GM19324 (cell line): ENCODE results near the gene EIPR1.

Experiments
- ATAC-seq: cut with Tn5 transposase; IDR thresholded peaks from one replicate; pipeline ENCODE4 v1.9.1; 2021; ENCODE audit warnings: mild to moderate bottlenecking, moderate library complexity; ENCODE audit not compliant: unreplicated experiment, low FRiP score

The EIPR1 gene

GRCh38 chr2:3377612-3378432, at the start of gene EIPR1:
Gene EIPR1 (minus strand): TSS chr2:3377818. CDS start chr2:3377689, 129 bp downstream.
- ATAC-seq: peak; percentile 87

DNA sequence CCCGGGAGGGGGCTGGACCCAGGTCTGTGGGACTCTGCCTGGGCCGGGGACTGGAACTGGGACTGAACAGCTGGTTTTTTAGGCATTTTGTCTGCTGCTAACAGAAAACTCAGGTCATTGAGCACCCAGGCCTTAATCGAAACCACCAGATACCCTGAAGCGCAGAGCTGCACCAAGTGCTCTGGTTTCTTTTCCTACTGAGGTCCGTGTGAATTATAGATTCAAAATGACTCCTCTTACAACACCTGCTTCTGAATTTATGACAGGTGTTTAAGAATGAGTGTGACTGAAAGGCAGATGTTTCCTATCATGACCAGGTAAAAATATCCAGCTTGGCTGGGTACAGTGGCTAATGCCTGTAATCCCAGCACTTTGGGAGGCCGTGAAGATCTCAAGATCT, 49.7 kb upstream of the EIPR1 start:
- ATAC-seq: no peak

- no peak for ATAC-seq
Observed at GRCh38 chr2:3426615-3427014, 49.0 kb upstream of the EIPR1 start.

- ATAC-seq: no peak
Observed at GRCh38 chr2:3424171-3424795, 46.7 kb upstream of the EIPR1 start.

- no peak for ATAC-seq
Observed at GRCh38 chr2:3423492-3424170, 46.0 kb upstream of the EIPR1 start.

DNA sequence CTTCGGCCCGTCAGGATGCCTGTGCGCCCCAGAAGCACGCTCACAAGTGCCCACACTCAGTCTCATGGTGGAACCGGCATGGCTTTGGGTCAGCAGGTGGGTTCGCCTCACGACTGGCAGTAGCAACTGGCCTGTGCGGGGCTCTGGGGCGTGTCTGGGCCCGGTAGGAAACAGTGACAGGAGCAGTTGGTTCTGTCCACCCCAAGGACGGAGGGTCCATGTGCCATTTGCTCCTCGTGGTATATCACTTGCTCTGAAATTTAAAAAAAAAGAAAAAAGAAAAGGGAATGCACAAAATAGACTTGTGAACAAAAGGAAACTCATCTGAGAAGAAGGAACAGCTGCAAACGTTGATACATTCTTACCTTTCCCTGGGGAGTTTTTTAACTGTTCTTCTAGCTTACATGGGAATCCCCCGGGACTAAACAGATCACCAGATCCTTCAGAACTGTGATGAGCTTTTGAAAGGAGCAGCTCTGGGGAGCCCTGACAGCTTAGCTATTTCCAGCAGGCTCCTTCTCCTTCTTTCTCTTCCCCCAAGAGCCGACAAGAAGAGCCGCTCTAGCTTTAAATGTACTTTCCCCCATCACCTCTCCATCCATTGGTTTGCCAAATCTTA, 44.7 kb upstream of the EIPR1 start:
- no peak for ATAC-seq

- no peak for ATAC-seq
Observed at GRCh38 chr2:3421580-3421979, 44.0 kb upstream of the EIPR1 start.

- ATAC-seq: no peak
Observed at GRCh38 chr2:3420769-3421397, 43.3 kb upstream of the EIPR1 start.

- ATAC-seq: no peak
Observed at GRCh38 chr2:3420076-3420768, 42.6 kb upstream of the EIPR1 start.

DNA sequence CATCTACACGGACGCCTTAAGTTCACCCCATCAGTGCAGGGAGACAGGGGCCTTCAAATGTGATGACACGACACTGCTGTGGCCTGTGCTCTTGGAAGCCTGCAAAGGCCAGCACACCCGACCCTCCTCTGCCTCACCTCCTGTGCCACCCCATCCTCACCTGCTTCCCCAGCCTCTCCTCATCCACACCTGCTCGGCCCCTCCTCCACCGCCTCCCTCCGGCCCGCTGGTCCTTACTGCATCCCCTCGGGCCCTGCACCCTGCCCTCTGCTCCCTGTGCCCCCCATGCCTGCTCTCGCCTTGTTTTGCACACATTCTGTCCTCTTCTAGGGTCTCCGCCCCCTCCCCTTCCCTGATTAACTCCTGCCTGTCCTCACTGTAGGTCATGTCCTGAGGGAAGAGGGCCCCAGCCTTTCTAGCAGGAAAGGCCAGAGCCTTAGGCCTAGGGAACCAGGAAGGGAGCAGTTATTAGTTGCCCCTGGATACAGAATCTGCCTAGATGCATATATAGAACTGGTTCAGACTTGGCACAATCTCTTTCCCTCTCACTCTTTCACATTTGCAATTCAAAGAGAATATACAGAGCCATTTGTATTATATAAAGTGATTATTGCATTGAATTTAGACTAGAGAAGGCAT, 41.3 kb upstream of the EIPR1 start:
- ATAC-seq: no peak

DNA sequence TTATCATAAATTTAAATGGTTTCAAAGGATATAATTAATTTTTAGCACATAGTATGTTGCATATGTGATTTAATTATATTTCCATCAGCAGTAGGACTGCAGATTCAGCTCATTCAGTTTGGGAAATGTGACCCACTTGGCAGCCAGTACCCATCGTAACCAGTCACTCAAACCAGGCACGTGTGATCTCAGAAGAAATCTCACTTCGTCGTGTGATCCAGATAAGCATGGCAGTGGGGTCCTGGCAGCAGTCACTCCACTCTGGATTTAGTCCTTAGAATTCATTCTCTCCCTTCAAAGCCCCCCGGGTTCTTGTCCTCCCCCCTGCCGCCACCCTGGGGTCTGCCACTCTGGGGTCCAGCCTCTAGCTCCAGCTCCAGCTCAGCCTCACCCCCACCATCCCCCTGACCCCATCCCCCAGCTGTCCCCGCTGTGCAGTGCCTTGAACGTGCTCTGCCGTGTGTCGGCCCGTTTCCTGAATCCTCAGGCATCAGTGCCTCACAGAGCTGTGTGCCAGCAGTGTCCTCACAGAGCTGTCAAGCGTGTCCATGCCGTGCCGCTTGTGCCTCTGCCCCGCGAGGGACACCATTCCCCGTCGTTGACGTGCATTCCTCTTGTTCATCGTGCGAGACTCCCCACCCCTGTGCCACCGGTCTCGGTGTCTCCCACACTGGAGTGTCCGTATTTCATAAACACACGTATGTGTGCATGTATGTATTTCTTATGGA, 36.7 kb upstream of the EIPR1 start:
- no peak for ATAC-seq

GRCh38 chr2:3413697-3414096, 36.1 kb upstream of the EIPR1 start:
- ATAC-seq: no peak

- no peak for ATAC-seq
Observed at GRCh38 chr2:3411103-3411502, 33.5 kb upstream of the EIPR1 start.

DNA sequence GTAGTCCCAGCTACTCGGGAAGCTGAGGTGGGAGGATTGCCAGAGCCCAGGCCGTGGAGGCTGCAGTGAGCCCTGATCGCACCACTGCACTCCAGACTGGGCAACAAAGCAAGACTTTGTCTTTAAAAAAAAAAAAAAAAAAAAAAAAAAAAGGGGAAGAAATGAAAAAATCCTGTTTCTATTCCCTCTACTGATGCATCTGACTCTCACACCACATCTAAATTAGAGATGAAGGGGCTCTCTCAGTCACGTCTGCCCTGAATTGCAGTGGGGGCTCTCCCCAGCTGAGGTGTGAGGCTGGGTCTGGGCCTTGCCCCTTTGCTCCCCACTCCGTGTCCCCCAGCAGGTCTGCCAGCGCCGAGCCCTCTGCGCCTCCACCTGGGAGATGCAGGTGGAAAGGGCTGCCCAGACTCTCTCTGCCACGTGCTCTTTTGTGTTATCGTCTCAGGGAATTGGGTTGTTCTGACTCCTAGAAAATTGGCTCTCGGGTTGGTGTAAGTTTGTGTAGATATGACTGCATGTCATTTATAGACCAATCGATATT, 32.1 kb upstream of the EIPR1 start:
- no peak for ATAC-seq

DNA sequence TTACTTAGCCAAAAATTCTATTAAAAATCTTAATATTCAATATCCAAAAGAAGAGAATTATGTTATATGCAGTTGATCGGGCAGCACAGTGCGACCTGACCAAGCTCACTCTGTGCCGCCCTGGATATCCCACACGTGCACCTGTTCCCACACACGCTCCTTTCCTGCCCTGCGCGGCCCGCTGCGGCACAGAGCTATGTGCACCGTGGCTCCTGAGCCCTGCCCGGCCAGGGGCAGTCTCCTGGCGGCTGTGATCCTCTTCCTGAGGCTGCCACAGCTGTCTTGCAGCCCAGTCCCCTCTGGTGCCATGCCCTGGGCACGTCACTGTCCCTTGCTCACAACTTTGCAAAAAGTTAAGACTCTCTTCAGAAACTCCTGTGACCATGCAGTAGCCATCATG, 31.2 kb upstream of the EIPR1 start:
- ATAC-seq: no peak

DNA sequence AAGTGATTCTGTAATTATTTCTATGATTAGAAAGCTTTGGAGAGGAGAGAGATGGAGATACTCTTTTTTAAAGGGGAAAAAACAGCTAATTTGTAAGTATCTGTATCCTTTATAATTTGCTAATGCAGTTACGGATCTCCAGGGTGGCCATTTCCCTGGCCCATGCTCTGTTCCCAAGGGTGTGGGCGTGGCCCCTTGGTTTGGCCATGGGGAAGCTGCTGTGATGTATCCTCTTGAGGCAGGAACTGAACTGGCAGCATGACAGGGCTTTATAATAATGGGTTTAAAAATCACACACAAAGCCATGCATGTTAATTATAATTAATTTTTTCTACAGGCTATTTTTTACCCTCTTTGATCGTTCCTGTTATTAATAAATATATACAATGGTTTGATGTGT, 28.9 kb upstream of the EIPR1 start:
- no peak for ATAC-seq

- ATAC-seq: no peak
Observed at GRCh38 chr2:3405876-3406275, 28.3 kb upstream of the EIPR1 start.

GRCh38 chr2:3405307-3405706, 27.7 kb upstream of the EIPR1 start:
- ATAC-seq: no peak
